HepG2 (cell line): ENCODE data around the gene ZBP1. TPM values are rescaled to one million over a fixed set of nuclear protein-coding genes. Genes with fewer than 3 reads are reported as not detected.

ENCODE experiments used
- ATF1 ChIP-seq: IDR thresholded peaks from 2 replicates; pipeline ENCODE4 v1.6.1; 2016; ENCODE audit warnings: mild to moderate bottlenecking, control low read depth
- HIC2 ChIP-seq: sonication (generic); formaldehyde crosslinking; IDR thresholded peaks from 2 replicates; pipeline ENCODE4 v1.9.0; 2022; ENCODE audit warnings: low read depth, missing genetic modification reagents
- IKZF5 ChIP-seq: IDR thresholded peaks from 2 replicates; pipeline ENCODE4 v1.6.1; 2018; ENCODE audit warnings: missing genetic modification reagents, mild to moderate bottlenecking, missing compliant biosample characterization
- KLF6 ChIP-seq: IDR thresholded peaks from 2 replicates; pipeline ENCODE4 v1.8.0; 2016; ENCODE audit warnings: missing biosample characterization, missing genetic modification reagents
- PATZ1 ChIP-seq: sonication (generic); formaldehyde crosslinking; IDR thresholded peaks from 2 replicates; pipeline ENCODE4 v1.4.0; 2020; ENCODE audit warnings: missing genetic modification reagents
- POLR2G ChIP-seq: fragments of 200-400 bp; formaldehyde crosslinking; IDR thresholded peaks from 2 replicates; pipeline ENCODE4 v1.6.1; 2018; ENCODE audit warnings: mild to moderate bottlenecking, low read depth, low read length, moderate library complexity
- SATB2 ChIP-seq: sonication (generic); formaldehyde crosslinking; IDR thresholded peaks from 2 replicates; pipeline ENCODE4 v1.5.0; 2020; ENCODE audit warnings: missing genetic modification reagents
- SYNCRIP ChIP-seq: fragments of 200-400 bp; formaldehyde crosslinking; IDR thresholded peaks from 2 replicates; pipeline ENCODE4 v1.6.1; 2018; ENCODE audit warnings: mild to moderate bottlenecking, low read depth, low read length; ENCODE audit not compliant: insufficient read depth
- TMF1 ChIP-seq: sonication (generic); formaldehyde crosslinking; IDR thresholded peaks from 2 replicates; pipeline ENCODE4 v1.8.1; 2022; ENCODE audit warnings: low read depth, missing genetic modification reagents
- UBTF ChIP-seq: sonication (generic); formaldehyde crosslinking; IDR thresholded peaks from 2 replicates; pipeline ENCODE4 v1.4.0; 2020; ENCODE audit warnings: mild to moderate bottlenecking, missing genetic modification reagents
- ZFX ChIP-seq: sonication (generic); formaldehyde crosslinking; IDR thresholded peaks from 2 replicates; pipeline ENCODE4 v1.4.0; 2020; ENCODE audit warnings: mild to moderate bottlenecking, low read depth, missing genetic modification reagents, moderate library complexity
- ZNF30 ChIP-seq: sonication (generic); formaldehyde crosslinking; IDR thresholded peaks from 2 replicates; pipeline ENCODE4 v1.5.0; 2020; ENCODE audit warnings: mild to moderate bottlenecking, missing genetic modification reagents
- ZSCAN21 ChIP-seq: sonication (generic); formaldehyde crosslinking; IDR thresholded peaks from 2 replicates; pipeline ENCODE4 v1.8.0; 2022; ENCODE audit warnings: mild to moderate bottlenecking, missing genetic modification reagents, moderate library complexity, borderline replicate concordance
- ZSCAN29 ChIP-seq: sonication (generic); formaldehyde crosslinking; conservative IDR thresholded peaks from 2 replicates; pipeline ENCODE4 v1.4.0; 2020; ENCODE audit warnings: mild to moderate bottlenecking, missing genetic modification reagents
- polyA plus RNA-seq, 8 experiments: library from polyadenylated mRNA; depleted of rRNA in 3 of 8; stranded (reverse) in 7 of 8; unstranded in 1 of 8; fragments of >200 nt; fragmentation: Illumina TruSeq in 4 of 8; extraction: Trizol in 4 of 8; gene quantifications; 2 replicates each; pipeline versions ENCODE4 v1.2.1 to v1.2.3, GENCODE V29; 2011 to 2016; ENCODE audit warnings: low read depth in 4 of 8, missing spikeins in 1 of 8, mixed read lengths in 1 of 8; ENCODE audit not compliant: insufficient read depth in 1 of 8
- total RNA-seq, 5 experiments: library from RNA; depleted of rRNA; stranded (reverse); fragments of >200 nt; fragmentation: Illumina TruSeq; extraction: Trizol; gene quantifications; 2 replicates each; pipeline ENCODE4 v1.2.3, GENCODE V29; 2016; ENCODE audit warnings: low read depth in 1 of 5
- TF ChIP-seq, protein P1 (sequence below): sonication (generic); formaldehyde crosslinking; IDR thresholded peaks from 2 replicates; pipeline ENCODE4 v1.4.0; 2020; ENCODE audit warnings: missing genetic modification reagents, borderline replicate concordance
- TF ChIP-seq, protein P2 (sequence below): sonication (generic); formaldehyde crosslinking; IDR thresholded peaks from 2 replicates; pipeline ENCODE4 v1.8.0; 2022; ENCODE audit warnings: missing genetic modification reagents, mild to moderate bottlenecking, borderline replicate concordance

The ZBP1 gene
- total and polyA plus RNA-seq, 2 of the 13 experiments (the other 11 are each of a cell fraction or from before 2014, with no cell fraction given): not detected

GRCh38 chr20:57577679-57578475, 42.3 kb downstream of the ZBP1 start (continued):
- TF ChIP-seq, protein P1, sequence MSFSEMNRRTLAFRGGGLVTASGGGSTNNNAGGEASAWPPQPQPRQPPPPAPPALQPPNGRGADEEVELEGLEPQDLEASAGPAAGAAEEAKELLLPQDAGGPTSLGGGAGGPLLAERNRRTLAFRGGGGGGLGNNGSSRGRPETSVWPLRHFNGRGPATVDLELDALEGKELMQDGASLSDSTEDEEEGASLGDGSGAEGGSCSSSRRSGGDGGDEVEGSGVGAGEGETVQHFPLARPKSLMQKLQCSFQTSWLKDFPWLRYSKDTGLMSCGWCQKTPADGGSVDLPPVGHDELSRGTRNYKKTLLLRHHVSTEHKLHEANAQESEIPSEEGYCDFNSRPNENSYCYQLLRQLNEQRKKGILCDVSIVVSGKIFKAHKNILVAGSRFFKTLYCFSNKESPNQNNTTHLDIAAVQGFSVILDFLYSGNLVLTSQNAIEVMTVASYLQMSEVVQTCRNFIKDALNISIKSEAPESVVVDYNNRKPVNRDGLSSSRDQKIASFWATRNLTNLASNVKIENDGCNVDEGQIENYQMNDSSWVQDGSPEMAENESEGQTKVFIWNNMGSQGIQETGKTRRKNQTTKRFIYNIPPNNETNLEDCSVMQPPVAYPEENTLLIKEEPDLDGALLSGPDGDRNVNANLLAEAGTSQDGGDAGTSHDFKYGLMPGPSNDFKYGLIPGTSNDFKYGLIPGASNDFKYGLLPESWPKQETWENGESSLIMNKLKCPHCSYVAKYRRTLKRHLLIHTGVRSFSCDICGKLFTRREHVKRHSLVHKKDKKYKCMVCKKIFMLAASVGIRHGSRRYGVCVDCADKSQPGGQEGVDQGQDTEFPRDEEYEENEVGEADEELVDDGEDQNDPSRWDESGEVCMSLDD (CRISPR knock-in tag): no peak
- TF ChIP-seq UBTF (CRISPR knock-in tag): peak; percentile 40; the same call in 1 of the 2 replicates
- TF ChIP-seq ZSCAN29 (CRISPR knock-in tag): no peak
- TF ChIP-seq ZSCAN21: no peak
- no peak for TF ChIP-seq SATB2 (CRISPR knock-in tag)
- peak; percentile 27; the same call in 1 of the 2 replicates for TF ChIP-seq KLF6 (CRISPR knock-in tag)
- TF ChIP-seq POLR2G: no peak
- 0 out of 2 replicates have a peak, but pooled peaks have one; percentile 39 for TF ChIP-seq ATF1 (CRISPR knock-in tag)
- TF ChIP-seq HIC2 (CRISPR knock-in tag): peak; percentile 97
- TF ChIP-seq, protein P2, sequence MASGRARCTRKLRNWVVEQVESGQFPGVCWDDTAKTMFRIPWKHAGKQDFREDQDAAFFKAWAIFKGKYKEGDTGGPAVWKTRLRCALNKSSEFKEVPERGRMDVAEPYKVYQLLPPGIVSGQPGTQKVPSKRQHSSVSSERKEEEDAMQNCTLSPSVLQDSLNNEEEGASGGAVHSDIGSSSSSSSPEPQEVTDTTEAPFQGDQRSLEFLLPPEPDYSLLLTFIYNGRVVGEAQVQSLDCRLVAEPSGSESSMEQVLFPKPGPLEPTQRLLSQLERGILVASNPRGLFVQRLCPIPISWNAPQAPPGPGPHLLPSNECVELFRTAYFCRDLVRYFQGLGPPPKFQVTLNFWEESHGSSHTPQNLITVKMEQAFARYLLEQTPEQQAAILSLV (CRISPR knock-in tag): 0 out of 2 replicates have a peak, but pooled peaks have one; percentile 61
- peak; percentile 76 for TF ChIP-seq IKZF5 (CRISPR knock-in tag)
- TF ChIP-seq PATZ1 (CRISPR knock-in tag): peak; percentile 32; the same call in 1 of the 2 replicates
- peak; percentile 32; the same call in 1 of the 2 replicates for TF ChIP-seq ZFX (CRISPR knock-in tag)
- no peak for TF ChIP-seq SYNCRIP
- no peak for TF ChIP-seq ZNF30 (CRISPR knock-in tag)
- no peak for TF ChIP-seq TMF1 (CRISPR knock-in tag)
